ENCODE results near the gene SMURF2. TPM values are rescaled to one million over a fixed set of nuclear protein-coding genes. Genes with fewer than 3 reads are reported as not detected.

Gene SMURF2
- total RNA-seq, 4 donors from 2014 or later, result 18.2 to 28.0 (median 21.3) TPM

- no peak overlapping the region for H3K27ac ChIP-seq
These were observed 4.4 kb downstream of the SMURF2 start for GRCh38 chr17:64657610-64658125.

GRCh38 chr17:64655704-64656103 is 6.4 kb downstream of the SMURF2 start:
- Histone ChIP-seq H3K9me3 (peaks cover 0 to 6% (median 0%) of the 10 kb centered on the region in 4 donors), H3K4me3 (no peak overlapping the region), H3K36me3 (no peaks in the 10 kb centered on the region), H3K27ac (no peak overlapping the region), H3K27me3 (no peaks in the 10 kb centered on the region), H3K4me1 (peaks cover 0 to 38% (median 10%) of the 10 kb centered on the region in 4 donors)
- no peak for DNase-seq (ENCODE audit: low spot score in 2 of 2)
- TF ChIP-seq EP300 (IDR thresholded peaks at IDR 0.05) (no peak), CTCF (IDR thresholded peaks at IDR 0.05) (no peak), POLR2A (IDR thresholded peaks at IDR 0.05) (no peak)
- WGBS, 2 donors, result 100% methylated on average over 2 of the region's 2 CpGs

More at GRCh38 chr17:64657610-64658125, 4.4 kb downstream of the SMURF2 start:
- no peak for DNase-seq (ENCODE audit: low spot score in 2 of 2)
- Histone ChIP-seq H3K9me3 (peaks cover 0 to 6% (median 0%) of the 10 kb centered on the region in 4 donors), H3K4me3 (no peak overlapping the region), H3K36me3 (no peaks in the 10 kb centered on the region), H3K4me1 (peaks cover 0 to 41% (median 9%) of the 10 kb centered on the region in 4 donors), H3K27me3 (no peaks in the 10 kb centered on the region)
- 86 to 91% methylated on average over 6 of the region's 6 CpGs for WGBS, 2 donors
- no peak for TF ChIP-seq EP300 (IDR thresholded peaks at IDR 0.05)
- no peak for TF ChIP-seq POLR2A (IDR thresholded peaks at IDR 0.05)
- no peak for TF ChIP-seq CTCF (IDR thresholded peaks at IDR 0.05)

- no peaks in the 10 kb centered on the region for H3K27me3 ChIP-seq
- H3K36me3 ChIP-seq, result no peaks in the 10 kb centered on the region
- no peak overlapping the region for H3K27ac ChIP-seq
- 83 to 84% methylated on average over 4 of the region's 4 CpGs for WGBS, 2 donors
- DNase-seq (ENCODE audit: low spot score in 2 of 2), result no peak
- peaks cover 0 to 6% (median 0%) of the 10 kb centered on the region in 4 donors for H3K9me3 ChIP-seq
- H3K4me1 ChIP-seq, result peaks cover 0 to 22% (median 8%) of the 10 kb centered on the region in 4 donors
- TF ChIP-seq POLR2A (IDR thresholded peaks at IDR 0.05) (no peak), CTCF (IDR thresholded peaks at IDR 0.05) (no peak), EP300 (IDR thresholded peaks at IDR 0.05) (no peak)
- no peak overlapping the region for H3K4me3 ChIP-seq
These were observed 8.1 kb downstream of the SMURF2 start for GRCh38 chr17:64653985-64654355.

GRCh38 chr17:64653325-64653984 is 8.7 kb downstream of the SMURF2 start:
- DNase-seq (ENCODE audit: low spot score in 2 of 2), result no peak
- H3K36me3 ChIP-seq, result no peaks in the 10 kb centered on the region
- TF ChIP-seq CTCF (IDR thresholded peaks at IDR 0.05) (no peak), EP300 (IDR thresholded peaks at IDR 0.05) (no peak), POLR2A (IDR thresholded peaks at IDR 0.05) (no peak)
- H3K4me1 ChIP-seq, result peaks cover 0 to 22% (median 6%) of the 10 kb centered on the region in 4 donors
- no peaks in the 10 kb centered on the region for H3K27me3 ChIP-seq
- no peak overlapping the region for H3K4me3 ChIP-seq
- 58 to 70% methylated on average over 6 of the region's 6 CpGs for WGBS, 2 donors
- H3K9me3 ChIP-seq, result peaks cover 0 to 6% (median 0%) of the 10 kb centered on the region in 4 donors
- H3K27ac ChIP-seq, result no peak overlapping the region

GRCh38 chr17:64651889-64652288 is 10.2 kb downstream of the SMURF2 start:
- Histone ChIP-seq H3K9me3 (peaks cover 0 to 6% (median 0%) of the 10 kb centered on the region in 4 donors), H3K27me3 (no peaks in the 10 kb centered on the region), H3K36me3 (peaks cover 0 to 3% (median 3%) of the 10 kb centered on the region in 3 donors), H3K4me3 (no peak overlapping the region), H3K4me1 (peaks cover 0 to 21% (median 5%) of the 10 kb centered on the region in 4 donors), H3K27ac (no peak overlapping the region)
- no peak for TF ChIP-seq EP300 (IDR thresholded peaks at IDR 0.05)
- no peak for TF ChIP-seq POLR2A (IDR thresholded peaks at IDR 0.05)
- TF ChIP-seq CTCF (IDR thresholded peaks at IDR 0.05), result no peak
- WGBS, 2 donors, result 83% methylated on average over 3 of the region's 3 CpGs
- no peak for DNase-seq (ENCODE audit: low spot score in 2 of 2)
